HG02642 (cell line): ENCODE results near the gene ADD2.
A peak's percentile ranks its signal among the peaks of the same experiment; 100 is the strongest.

ENCODE experiments used
- ATAC-seq: cut with Tn5 transposase; IDR thresholded peaks from one replicate; pipeline ENCODE4 v1.9.1; 2021; ENCODE audit warnings: mild to moderate bottlenecking; ENCODE audit not compliant: unreplicated experiment, poor library complexity

Gene ADD2

DNA sequence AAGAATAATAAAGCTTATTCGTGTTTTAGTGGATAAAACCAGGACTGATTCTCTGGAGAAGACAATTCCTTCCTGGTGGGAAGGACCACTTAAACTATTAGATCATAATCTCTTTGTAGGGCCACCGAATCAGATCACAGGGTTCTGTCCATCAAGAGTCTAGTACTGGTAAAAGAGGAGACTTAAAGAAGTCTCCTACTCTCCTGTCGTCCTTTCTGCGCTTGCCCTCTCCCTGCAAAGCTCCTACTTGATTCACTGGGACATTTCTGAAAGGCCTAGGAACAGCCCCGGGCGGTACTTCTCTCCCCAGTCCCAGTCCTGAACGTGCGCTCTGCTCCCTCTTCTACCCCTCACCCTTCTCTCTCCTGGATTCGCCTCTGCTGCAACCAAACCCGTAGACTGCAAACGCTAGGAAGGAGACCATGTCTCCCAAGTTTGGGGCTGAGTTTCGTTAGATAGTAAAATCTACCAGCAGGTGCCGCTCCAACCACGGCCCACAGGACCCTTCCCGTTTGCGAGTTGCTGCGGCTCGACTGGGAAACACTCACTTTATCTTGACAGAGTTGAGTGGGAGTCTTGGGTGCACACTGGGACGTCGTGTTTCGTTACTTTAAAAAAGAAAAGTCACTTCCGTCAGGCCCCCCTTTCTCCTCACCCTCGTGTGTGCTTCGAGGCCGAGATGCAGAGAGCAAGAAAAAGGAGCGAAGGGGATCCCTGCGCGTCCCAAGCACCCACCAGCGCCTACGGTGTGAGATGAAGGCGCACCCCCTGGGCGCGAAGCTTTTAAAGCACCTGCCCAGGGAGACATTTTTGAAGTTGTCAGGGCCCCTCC, 21.5 kb upstream of the ADD2 start:
- ATAC-seq = no peak

DNA sequence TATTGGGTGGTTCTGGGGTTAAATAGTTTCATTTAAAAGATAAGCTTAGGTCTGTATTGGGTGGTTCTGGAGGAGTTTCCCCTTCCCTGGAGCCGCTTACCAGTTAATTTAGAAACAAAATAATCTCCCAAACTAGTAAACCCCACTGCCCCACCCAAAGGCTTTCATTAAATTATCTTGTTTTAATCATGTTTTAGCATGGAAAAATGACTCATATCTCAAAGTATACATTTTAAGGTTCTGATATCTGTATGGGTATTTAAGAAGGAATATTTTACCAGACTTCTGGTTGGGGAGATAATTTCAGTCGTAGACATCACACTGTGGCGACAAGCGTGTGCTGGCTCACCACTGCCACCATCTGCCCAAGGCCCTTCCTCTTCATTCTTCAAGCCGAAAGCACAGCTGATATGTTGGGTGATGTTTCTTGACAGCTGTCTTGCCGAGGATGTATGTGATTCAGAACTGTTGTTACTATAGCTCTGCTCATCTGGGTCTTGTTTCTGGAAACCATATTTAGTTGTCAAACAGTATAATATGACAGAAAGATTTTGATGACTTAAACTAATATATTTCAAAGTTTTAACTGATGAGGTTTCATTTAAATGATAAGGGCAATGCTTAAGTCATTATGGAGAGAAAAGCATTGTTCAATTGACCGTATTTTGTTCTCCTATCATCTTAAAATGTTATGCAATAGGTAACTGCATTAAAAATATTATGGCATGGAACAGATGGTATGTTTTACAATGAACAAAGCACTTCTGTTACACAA, 17.3 kb upstream of the ADD2 start:
- peak; percentile 46 for ATAC-seq

DNA sequence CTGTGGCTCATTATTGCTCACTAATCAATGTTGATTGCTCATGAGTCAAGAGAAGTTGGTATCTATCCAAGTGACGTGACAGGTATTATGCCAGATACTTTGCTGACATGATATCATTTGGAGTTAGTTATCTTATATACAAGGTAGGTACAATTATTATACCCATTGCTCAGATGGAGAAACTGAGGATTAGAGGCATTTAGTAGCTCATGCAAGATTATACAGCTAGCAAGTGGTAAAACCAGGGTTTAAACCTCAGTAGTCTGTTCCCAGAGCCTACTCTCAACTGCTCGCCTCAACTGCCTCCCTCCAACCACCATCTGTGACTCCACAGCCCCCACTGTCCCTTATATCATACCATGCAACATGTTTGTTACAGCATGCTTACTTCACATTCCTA, 16.3 kb upstream of the ADD2 start:
- no peak for ATAC-seq

DNA sequence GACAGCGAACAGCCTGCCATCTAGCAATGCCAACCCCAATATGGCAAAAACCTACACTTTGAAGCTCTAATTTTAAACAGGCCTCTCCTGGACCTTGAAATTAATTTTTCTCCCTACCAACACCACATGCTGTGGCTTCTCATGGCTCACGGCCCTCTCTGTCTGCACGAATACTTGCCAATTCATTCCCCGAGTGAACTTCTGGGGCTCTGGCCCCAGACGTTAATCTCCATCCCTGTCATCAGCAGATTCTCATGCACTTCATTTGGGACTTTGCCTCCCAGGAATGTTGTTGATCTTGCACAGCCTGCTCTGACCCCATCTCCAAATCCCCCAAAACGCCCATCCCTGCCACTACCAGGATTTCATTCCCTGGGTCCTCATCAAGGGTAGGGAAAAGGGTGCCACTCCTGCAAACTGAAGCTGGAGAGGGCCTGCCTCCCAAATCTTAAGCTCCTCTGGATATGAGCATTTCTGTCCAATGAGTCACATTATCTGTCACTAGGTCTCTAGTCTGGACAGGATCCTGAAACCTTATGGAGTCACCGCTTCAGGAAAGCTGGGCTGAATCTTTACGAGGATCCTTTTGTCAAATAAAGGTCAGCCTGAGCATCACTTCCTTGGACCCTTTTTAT, 12.0 kb upstream of the ADD2 start:
- no peak for ATAC-seq

DNA sequence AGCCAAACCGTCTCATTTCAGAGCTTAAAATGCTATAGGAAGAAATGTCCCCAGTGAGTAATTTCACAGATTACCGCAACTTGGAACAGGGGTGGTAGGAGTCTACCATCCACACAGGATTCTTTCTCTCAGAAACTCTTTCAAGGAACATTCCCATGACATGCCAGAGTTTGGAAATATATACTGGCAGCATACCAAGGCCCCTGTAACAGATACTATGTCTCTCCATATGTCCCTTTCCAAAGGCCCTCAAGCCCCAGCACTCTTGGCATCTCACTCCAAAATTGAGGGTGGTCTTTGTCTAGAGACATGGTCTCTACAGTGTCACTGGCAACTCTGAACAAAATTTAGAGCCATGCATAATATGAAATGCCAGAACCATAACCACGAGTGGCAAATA, 11.5 kb upstream of the ADD2 start:
- ATAC-seq = no peak

DNA sequence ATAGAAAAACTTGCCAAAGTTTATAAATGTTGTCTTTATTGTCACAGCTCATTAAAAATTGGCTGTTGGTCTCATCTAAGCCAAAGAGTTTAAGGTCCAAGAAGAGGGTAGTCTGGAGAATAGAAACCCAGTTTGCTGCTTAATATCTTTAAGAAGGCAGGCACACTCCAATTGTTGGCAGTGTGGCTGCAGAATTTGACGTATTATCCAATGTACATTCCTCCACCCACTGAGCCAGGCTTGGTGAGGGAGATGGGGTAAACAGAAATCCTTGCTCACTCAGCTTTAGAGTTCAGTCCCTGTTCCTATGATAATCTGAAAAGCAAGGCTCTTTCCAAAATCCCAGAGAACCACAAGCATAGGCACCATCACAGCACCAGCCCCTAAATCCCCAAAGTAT, 10.7 kb upstream of the ADD2 start:
- ATAC-seq = no peak

DNA sequence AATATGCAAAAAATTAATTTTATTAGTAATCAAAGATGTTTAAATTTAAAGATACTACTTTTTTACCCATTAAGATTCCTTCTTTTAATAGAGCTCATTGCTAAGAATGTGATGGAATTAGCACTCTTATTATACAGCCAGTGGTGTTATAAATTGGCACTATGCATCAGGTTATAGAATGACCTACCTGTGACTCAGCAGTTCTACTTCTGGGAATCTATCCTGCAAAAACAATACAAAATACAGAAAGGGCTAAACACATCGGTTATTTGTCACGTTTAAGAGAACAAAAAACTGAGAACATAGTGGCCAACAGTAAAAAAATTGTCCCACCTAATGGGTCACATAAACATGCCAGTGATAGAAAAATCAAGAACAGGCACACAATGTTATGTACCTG, 9.4 kb upstream of the ADD2 start:
- ATAC-seq = no peak

DNA sequence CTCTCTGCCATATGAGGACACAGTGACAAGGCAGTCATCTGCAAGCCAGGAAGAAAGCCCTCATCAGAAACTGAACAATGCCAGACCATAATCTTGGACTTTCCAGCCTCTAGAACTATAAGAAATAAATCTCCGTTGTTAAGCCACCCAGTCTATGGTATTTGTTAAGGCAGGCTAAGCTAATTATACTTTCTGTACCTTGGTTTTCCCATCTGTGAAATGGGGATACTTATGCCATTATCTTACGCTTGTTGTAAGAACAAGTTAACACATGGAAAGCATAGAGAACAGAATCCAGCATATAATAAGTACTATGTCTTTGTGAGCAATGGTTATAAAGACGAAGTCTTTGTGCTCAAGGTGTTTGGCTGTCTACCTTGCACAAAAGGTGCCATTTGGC, 8.3 kb upstream of the ADD2 start:
- no peak for ATAC-seq

DNA sequence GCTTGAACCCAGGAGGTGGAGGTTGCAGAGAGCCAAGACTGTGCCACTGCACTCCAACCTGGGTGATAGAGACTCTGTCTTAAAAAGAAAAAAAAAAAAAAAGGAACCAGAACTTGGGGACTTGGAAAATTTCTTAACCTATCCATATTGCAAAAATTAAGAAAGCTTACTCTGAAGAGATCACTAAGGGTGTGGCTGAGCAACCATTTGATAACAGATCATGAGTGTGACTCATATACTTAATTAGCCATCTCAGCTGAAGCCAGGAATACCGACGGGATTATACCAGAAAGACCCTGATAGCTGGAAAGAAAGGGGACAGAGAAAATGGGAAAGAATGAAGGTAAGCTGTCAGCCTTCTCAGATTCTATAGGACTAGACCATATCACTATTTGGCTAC, 7.1 kb upstream of the ADD2 start:
- no peak for ATAC-seq

DNA sequence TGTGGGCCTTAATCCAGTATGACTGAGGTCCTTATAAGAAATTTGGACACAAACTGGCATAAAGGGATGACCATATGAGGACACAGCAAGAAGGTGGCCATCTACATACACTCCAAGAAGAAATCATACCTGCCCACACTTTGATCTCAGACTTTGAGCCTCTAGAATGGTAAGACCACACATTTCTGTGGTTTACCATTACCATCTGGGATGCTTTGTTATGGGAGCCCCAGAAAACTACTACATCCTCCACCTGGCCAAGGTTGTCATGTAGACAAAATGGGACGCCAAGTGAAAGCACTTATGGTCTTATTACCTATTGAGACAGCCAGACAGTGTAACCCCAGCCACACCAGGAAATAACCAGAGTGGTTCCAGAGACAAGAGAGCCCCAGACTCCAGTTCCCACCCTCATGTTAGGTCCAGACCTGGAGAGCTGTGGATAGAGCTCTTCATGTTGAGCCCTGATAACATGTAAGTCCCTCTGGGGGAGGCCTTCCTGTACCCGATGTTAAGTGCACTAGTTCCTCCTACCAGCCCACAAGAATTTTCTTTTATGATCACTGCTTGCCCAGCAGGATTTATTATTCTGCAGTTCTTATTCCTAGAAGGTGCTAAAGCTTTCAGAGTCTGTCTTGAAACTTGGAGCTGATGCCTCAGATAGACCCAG, 4.6 kb upstream of the ADD2 start:
- no peak for ATAC-seq

DNA sequence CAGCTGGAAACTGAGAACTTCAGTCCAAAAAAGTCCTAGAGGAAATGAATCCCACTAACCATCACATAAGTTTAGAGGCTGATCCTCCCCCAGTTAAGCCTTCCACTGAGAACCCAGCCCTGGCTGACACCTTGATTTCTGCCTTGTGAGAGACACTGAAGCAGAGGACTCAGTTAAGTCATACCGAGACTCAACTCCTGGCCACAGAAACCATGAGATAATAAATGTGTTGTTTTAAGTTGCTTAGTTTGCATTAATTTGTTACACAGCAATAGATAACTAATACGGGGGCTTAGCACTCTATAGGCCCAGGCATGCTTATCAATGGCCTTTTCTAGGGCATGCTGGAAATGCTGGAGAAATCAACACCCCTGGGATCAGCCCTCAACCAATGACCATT, 3.4 kb upstream of the ADD2 start:
- ATAC-seq = no peak

DNA sequence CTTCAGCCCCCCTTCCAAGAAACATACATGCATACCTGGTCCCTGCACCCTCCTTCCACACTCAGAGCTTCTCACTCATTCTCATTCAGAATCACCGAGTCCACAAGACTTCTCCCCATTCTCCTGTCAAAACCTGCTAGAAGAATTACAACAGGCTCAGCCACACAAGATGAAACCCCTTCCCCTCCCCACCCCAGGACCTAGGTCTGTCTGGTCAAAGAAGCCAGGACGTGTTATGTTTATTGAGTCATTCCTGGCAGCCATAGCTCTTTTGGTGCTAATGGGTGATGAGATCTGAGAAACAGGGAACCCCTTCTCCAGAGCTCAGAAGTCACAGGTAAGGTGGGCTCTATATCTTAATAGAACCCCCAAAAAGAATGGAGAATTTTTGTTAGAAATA, 1.4 kb upstream of the ADD2 start:
- ATAC-seq = no peak

DNA sequence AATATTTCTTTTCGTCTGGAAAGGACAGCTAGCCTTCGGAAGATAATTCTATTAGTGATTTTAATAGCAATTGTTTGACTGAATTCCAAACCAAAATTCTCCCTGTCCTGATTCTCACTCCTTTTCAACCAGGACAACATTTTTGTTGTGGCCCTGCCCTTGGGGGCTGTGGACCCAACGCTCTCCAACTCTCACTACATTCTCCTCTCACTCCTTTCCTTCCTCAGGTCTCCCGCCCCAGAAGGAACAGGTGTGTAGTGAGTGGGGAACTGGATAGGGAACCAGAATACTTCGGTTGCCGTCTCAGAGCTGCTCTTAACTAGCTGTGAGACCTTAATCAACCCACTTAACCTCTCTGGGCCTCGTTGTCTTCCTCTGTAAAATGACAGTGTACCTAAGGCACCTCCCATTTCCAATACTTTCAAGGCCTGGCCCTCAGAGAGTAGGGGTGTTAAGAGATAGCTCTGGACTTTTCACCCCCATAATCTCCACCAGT, 638 bp upstream of the ADD2 start:
- no peak for ATAC-seq

DNA sequence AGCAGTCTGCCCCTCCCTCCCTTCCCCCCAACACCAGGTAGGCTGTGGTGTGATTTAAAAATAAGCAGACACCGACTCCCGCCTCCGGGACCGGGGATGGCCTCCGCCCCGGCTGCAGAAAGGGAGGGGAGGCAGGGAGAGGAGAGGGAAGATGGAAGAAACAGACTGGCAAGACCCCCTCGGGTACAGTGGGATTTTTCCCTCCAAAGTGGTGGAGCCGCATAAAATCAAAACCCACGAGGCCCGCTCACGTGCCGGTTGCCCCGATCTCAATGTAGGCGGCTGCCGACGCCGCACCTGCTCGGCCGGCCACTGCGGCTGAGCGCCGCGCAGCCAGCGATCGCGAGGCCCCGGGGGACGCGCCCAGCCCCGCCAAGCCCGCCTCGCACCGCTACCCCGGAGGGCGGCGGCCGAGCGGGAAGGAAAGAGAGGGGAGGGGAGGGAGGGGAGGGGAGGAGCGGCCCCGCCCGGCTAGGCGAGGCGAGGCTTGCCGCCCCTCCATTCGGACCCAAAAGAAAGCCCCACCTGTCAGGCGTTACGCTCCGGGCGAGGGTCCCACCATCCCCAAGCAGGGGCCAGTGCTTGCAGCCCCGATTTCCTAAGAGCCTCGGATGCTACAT, 811 bp downstream of the ADD2 start:
- no peak for ATAC-seq

DNA sequence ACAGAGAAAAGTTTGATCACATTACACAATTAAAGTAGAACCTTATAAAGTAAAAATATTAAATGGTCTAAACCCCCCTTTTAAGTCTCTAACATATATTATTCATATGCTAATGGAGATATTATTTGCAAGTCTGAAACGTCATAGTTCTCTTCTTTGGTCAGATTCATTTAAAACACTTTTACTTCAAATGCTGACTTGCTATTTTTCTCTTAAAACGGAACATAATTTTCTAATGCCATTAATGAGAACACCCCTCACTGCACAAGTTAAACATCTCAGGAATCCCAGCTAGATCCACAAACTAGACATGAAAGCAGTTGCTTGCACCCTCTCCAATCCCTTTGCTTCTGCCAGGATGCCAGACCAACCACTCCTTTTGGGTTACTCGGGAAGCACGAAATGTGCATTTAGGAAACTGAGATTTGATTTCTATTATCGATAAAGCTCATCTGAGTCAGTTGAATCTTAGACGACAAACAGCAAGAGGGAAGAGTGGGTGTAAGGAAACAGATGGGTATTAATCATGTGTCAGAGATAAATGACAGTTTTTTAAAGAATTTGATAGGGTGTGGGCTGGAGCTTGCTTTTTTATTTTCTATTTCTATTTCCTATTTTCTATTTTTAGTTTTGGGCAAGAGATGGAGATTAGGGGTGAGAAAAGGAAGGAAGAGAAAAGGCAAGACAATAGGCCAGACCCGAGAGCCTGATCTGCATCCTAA, 1.5 kb downstream of the ADD2 start:
- no peak for ATAC-seq

DNA sequence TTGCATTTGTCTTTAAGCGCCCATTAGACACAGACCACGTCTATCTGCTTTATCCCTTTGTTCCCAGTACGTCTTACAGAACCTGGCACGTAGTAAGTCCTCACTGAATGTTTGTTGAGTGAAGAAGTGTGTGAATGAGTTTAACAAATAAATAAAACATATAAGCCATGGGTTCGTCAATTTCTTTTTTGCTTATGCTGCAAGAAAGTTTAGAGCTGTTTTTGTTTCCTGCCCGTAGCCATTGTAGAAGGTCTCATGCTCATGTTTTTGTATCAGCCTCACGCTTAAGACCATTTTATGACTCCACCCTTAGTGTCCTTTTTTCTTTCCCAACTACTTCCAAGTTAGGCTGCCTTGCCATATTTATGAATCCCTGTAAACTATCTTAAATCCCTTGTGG, 2.5 kb downstream of the ADD2 start:
- ATAC-seq = no peak

DNA sequence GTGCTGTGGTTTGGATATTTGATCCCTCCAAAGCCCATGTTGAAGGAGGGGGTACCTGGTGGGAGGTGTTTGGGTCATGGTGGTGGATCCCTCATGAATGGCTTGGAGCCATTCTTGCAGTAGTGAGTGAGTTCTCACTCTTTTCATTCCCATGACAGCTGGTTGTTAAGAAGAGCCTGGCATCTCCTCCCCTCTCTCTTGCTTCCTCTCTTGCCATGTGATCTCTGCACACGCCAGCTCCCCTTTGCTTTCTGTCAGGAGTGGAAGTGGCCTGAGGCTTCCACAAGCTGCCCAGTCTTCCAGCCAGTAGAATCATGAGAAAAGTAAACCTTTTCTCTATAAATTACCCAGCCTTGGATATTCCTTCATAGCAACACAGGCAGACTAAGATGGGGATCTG, 8.6 kb downstream of the ADD2 start:
- no peak for ATAC-seq

DNA sequence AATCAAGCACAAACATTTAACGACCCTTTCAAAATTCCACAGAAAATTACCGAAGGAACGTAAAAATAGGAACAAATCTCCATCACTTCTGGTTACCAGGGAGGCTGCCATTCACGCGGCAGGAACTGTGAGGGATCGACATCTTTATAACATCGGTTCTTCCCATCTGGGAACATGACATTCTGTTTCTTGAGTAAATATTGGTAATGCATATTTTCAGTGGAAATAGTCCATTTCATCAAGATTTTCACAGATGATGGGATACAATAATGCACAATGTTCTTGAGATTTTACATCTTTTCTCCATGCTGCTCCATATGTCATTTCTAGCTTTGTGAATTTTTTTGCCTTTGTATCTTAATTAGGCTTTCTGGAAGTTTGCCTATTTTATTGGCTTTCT, 10.0 kb downstream of the ADD2 start:
- no peak for ATAC-seq

DNA sequence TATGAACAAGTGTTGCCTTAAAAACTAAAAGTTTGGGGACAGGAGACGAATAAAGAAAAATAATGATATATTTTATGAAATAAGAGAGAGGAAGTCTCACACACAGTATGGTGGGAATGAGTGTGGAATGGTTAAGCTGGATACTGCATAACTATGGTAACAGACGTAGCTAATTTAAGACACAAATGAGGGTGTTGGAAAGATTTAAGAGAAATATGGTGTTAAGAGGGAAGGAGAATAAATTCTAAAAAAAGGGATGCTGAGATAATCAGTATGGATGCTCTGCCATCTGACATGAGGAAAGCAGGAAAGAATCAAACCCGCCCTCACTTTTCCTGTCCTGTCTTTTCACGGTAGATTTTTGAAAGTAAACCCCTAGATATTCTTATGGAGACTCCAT, 10.6 kb downstream of the ADD2 start:
- no peak for ATAC-seq

DNA sequence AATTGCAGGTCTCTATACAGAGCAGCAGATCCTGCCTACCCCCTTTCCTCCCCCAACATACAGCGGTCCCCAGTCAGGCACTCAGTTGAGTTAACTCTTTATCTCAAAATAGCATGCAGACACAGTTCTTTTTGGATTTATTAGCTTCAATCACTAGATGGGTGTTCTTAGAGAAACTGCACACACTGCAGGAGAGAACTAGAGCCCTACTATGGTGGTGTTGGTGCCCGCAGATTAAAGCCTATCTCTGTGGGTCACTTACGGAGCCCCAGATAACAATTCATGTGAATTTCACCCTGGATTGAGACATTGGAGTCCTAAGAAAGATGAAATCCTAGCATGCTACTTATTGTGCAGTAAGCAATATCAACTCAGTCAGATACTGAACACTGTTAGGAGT, 11.9 kb downstream of the ADD2 start:
- ATAC-seq = no peak
